WTC11 (cell line): ENCODE data around the gene CLIP1. TPM values are rescaled to one million over a fixed set of nuclear protein-coding genes. Genes with fewer than 3 reads are reported as not detected.

Experiments
- ATAC-seq: fragments of 200-7000 bp; cut with Tn5 transposase; 2 replicates; pipeline ENCODE4 v1.10.0; 2021; ENCODE audit warnings: mild to moderate bottlenecking, moderate library complexity
- CTCF ChIA-PET: fragments of 300-600 bp; sonication (Branson Sonifier 250); formaldehyde crosslinking; loops from one replicate; lab custom pipeline; 2021; ENCODE audit warnings: antibody characterized with exemption; lab: Charles Lee
- POLR2A ChIA-PET: fragments of 350-600 bp; sonication (Branson Sonifier 250); formaldehyde crosslinking; loops from one replicate; lab custom pipeline; 2021; ENCODE audit warnings: antibody characterized with exemption; lab: Charles Lee
- DNase-seq: peaks from one replicate; pipeline ENCODE4 v3.0.0; 2021; ENCODE audit warnings: low spot score
- H3K27ac Mint-ChIP-seq: 2 replicates; pipeline ENCODE4 v1.8.0; 2021; ENCODE audit warnings: mixed read lengths
- H3K27me3 Mint-ChIP-seq: 2 replicates; pipeline ENCODE4 v1.8.0; 2021; ENCODE audit warnings: low read depth, mild to moderate bottlenecking, moderate library complexity, mixed read lengths
- H3K36me3 Mint-ChIP-seq: 2 replicates; pipeline ENCODE4 v1.8.0; 2021; ENCODE audit warnings: mixed read lengths
- H3K4me1 Mint-ChIP-seq: 2 replicates; pipeline ENCODE4 v1.8.0; 2022; ENCODE audit warnings: mixed read lengths
- H3K4me3 Mint-ChIP-seq: 2 replicates; pipeline ENCODE4 v1.8.0; 2021; ENCODE audit warnings: mild to moderate bottlenecking, moderate library complexity, mixed read lengths
- H3K9me3 Mint-ChIP-seq: 2 replicates; pipeline ENCODE4 v1.8.0; 2021; ENCODE audit warnings: mixed read lengths
- AFF4 ChIP-seq: sonication (generic); formaldehyde crosslinking; IDR thresholded peaks from 2 replicates; pipeline ENCODE4 v1.8.1; 2023; ENCODE audit warnings: mild to moderate bottlenecking, missing genetic modification reagents, borderline replicate concordance
- ATF1 ChIP-seq: sonication (generic); formaldehyde crosslinking; IDR thresholded peaks from 2 replicates; pipeline ENCODE4 v1.8.1; 2023; ENCODE audit warnings: mild to moderate bottlenecking, moderate library complexity, missing genetic modification reagents
- CBFB ChIP-seq: sonication (generic); formaldehyde crosslinking; IDR thresholded peaks from 2 replicates; pipeline ENCODE4 v1.8.1; 2022; ENCODE audit warnings: mild to moderate bottlenecking, low read depth, missing genetic modification reagents
- E2F1 ChIP-seq: sonication (generic); formaldehyde crosslinking; IDR thresholded peaks from 2 replicates; pipeline ENCODE4 v1.8.0; 2022; ENCODE audit warnings: mild to moderate bottlenecking, missing genetic modification reagents
- ETV6 ChIP-seq: sonication (generic); formaldehyde crosslinking; IDR thresholded peaks from 2 replicates; pipeline ENCODE4 v1.8.1; 2022; ENCODE audit warnings: mild to moderate bottlenecking, missing genetic modification reagents
- FOXP1 ChIP-seq: sonication (generic); formaldehyde crosslinking; IDR thresholded peaks from 2 replicates; pipeline ENCODE4 v1.8.0; 2022; ENCODE audit warnings: missing genetic modification reagents, mild to moderate bottlenecking, moderate library complexity, borderline replicate concordance
- HMGA2 ChIP-seq: fragments of 250-450 bp; sonication (Bioruptor Pico); IDR thresholded peaks from 2 replicates; pipeline ENCODE4 v1.4.0; 2021; ENCODE audit warnings: mild to moderate bottlenecking, moderate library complexity
- IRF1 ChIP-seq: sonication (generic); formaldehyde crosslinking; IDR thresholded peaks from 2 replicates; pipeline ENCODE4 v1.8.0; 2023; ENCODE audit warnings: missing genetic modification reagents
- KAT7 ChIP-seq: sonication (generic); formaldehyde crosslinking; IDR thresholded peaks from 2 replicates; pipeline ENCODE4 v1.8.1; 2023; ENCODE audit warnings: missing genetic modification reagents, mild to moderate bottlenecking, borderline replicate concordance
- MLX ChIP-seq: sonication (generic); formaldehyde crosslinking; IDR thresholded peaks from 2 replicates; pipeline ENCODE4 v1.8.1; 2023; ENCODE audit warnings: mild to moderate bottlenecking, missing genetic modification reagents, moderate library complexity
- MXD4 ChIP-seq: fragments of 250-450 bp; sonication (Bioruptor Pico); IDR thresholded peaks from 2 replicates; pipeline ENCODE4 v1.8.0; 2021; ENCODE audit warnings: mild to moderate bottlenecking, moderate library complexity, borderline replicate concordance
- NR2C2 ChIP-seq: sonication (generic); formaldehyde crosslinking; IDR thresholded peaks from 2 replicates; pipeline ENCODE4 v1.8.0; 2022; ENCODE audit warnings: mild to moderate bottlenecking, missing genetic modification reagents
- PRRX2 ChIP-seq: fragments of 250-450 bp; sonication (Bioruptor Pico); IDR thresholded peaks from 2 replicates; pipeline ENCODE4 v1.8.0; 2021; ENCODE audit warnings: mild to moderate bottlenecking
- SP1 ChIP-seq: sonication (generic); formaldehyde crosslinking; conservative IDR thresholded peaks from 2 replicates; pipeline ENCODE4 v1.8.1; 2022; ENCODE audit warnings: missing genetic modification reagents
- TCF7 ChIP-seq: sonication (generic); formaldehyde crosslinking; IDR thresholded peaks from 2 replicates; pipeline ENCODE4 v1.8.0; 2022; ENCODE audit warnings: mild to moderate bottlenecking, low read depth, missing genetic modification reagents, moderate library complexity
- ZBTB21 ChIP-seq: sonication (generic); formaldehyde crosslinking; IDR thresholded peaks from 2 replicates; pipeline ENCODE4 v1.8.1; 2023; ENCODE audit warnings: mild to moderate bottlenecking, missing genetic modification reagents, borderline replicate concordance
- ZNF232 ChIP-seq: sonication (generic); formaldehyde crosslinking; IDR thresholded peaks from 2 replicates; pipeline ENCODE4 v1.8.0; 2022; ENCODE audit warnings: mild to moderate bottlenecking, missing genetic modification reagents
- ZNF263 ChIP-seq: sonication (generic); formaldehyde crosslinking; IDR thresholded peaks from 2 replicates; pipeline ENCODE4 v1.8.1; 2022; ENCODE audit warnings: low read depth, mild to moderate bottlenecking, moderate library complexity, missing genetic modification reagents
- ZNF425 ChIP-seq: fragments of 250-450 bp; sonication (Bioruptor Pico); conservative IDR thresholded peaks from 2 replicates; pipeline ENCODE4 v1.9.0; 2021; ENCODE audit warnings: mild to moderate bottlenecking
- total RNA-seq: library from RNA; stranded (reverse); gene quantifications from 3 replicates; pipeline ENCODE4 v1.2.3, GENCODE V29; 2021
- TF ChIP-seq, protein P1 (sequence below): fragments of 200-600 bp; IDR thresholded peaks from 2 replicates; pipeline ENCODE4 v1.8.0; 2022; ENCODE audit warnings: antibody characterized with exemption
- TF ChIP-seq, protein P2 (sequence below): fragments of 250-450 bp; sonication (Bioruptor Pico); IDR thresholded peaks from 2 replicates; pipeline ENCODE4 v1.8.0; 2021; ENCODE audit warnings: mild to moderate bottlenecking
- TF ChIP-seq, protein P3 (sequence below): sonication (generic); formaldehyde crosslinking; IDR thresholded peaks from 2 replicates; pipeline ENCODE4 v1.8.0; 2022; ENCODE audit warnings: mild to moderate bottlenecking, missing genetic modification reagents
- TF ChIP-seq, protein P4 (sequence below): sonication (generic); formaldehyde crosslinking; IDR thresholded peaks from 2 replicates; pipeline ENCODE4 v1.8.1; 2022; ENCODE audit warnings: low read depth, missing genetic modification reagents, borderline replicate concordance

Gene CLIP1
- total RNA-seq, 1 experiment from 2014 or later = 24.9 TPM

DNA sequence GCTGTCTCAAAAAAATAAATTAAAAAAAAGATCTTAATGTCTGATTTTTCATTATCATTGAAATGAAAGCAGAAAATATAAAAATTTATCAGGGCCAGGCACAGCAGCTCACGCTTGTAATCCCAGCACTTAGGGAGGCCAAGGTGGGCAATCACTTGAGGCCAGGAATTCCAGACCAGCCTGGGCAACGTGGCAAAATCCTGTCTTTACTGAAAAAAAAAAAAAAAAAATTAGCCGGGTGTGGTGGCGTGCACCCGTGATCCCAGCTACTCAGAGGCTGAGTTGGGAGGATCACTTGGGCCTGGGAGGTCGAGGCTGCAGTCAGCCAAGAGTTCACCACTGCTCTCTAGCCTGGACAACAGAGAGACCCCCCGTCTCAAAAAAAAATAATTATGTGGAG, 37.6 kb upstream of the CLIP1 start:
- POLR2A ChIA-PET = no interaction called here
- no peaks in the 10 kb centered on the region for H3K9me3 Mint-ChIP-seq
- H3K27me3 Mint-ChIP-seq = no peaks in the 10 kb centered on the region
- ATAC-seq (no peak), DNase-seq (no peak)
- no peak overlapping the region for H3K4me3 Mint-ChIP-seq
- no peak overlapping the region for H3K27ac Mint-ChIP-seq
- CTCF ChIA-PET = no interaction called here
- H3K4me1 Mint-ChIP-seq = no peaks in the 10 kb centered on the region
- TF ChIP-seq ETV6 (CRISPR knock-in tag) = no peak
- TF ChIP-seq KAT7 (CRISPR knock-in tag) = no peak
- TF ChIP-seq, protein P1, sequence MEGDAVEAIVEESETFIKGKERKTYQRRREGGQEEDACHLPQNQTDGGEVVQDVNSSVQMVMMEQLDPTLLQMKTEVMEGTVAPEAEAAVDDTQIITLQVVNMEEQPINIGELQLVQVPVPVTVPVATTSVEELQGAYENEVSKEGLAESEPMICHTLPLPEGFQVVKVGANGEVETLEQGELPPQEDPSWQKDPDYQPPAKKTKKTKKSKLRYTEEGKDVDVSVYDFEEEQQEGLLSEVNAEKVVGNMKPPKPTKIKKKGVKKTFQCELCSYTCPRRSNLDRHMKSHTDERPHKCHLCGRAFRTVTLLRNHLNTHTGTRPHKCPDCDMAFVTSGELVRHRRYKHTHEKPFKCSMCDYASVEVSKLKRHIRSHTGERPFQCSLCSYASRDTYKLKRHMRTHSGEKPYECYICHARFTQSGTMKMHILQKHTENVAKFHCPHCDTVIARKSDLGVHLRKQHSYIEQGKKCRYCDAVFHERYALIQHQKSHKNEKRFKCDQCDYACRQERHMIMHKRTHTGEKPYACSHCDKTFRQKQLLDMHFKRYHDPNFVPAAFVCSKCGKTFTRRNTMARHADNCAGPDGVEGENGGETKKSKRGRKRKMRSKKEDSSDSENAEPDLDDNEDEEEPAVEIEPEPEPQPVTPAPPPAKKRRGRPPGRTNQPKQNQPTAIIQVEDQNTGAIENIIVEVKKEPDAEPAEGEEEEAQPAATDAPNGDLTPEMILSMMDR = no peak
- no peak for TF ChIP-seq ZBTB21 (CRISPR knock-in tag)
- TF ChIP-seq NR2C2 (CRISPR knock-in tag) = no peak
- TF ChIP-seq, protein P2, sequence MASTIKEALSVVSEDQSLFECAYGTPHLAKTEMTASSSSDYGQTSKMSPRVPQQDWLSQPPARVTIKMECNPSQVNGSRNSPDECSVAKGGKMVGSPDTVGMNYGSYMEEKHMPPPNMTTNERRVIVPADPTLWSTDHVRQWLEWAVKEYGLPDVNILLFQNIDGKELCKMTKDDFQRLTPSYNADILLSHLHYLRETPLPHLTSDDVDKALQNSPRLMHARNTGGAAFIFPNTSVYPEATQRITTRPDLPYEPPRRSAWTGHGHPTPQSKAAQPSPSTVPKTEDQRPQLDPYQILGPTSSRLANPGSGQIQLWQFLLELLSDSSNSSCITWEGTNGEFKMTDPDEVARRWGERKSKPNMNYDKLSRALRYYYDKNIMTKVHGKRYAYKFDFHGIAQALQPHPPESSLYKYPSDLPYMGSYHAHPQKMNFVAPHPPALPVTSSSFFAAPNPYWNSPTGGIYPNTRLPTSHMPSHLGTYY (CRISPR knock-in tag) = no peak
- no peak for TF ChIP-seq SP1
- no peak for TF ChIP-seq HMGA2 (CRISPR knock-in tag)
- TF ChIP-seq TCF7 (CRISPR knock-in tag) = no peak
- no peak for TF ChIP-seq PRRX2 (CRISPR knock-in tag)
- no peak for TF ChIP-seq ZNF263 (CRISPR knock-in tag)
- TF ChIP-seq, protein P3, sequence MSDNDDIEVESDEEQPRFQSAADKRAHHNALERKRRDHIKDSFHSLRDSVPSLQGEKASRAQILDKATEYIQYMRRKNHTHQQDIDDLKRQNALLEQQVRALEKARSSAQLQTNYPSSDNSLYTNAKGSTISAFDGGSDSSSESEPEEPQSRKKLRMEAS (CRISPR knock-in tag) = no peak
- no peak for TF ChIP-seq MLX (CRISPR knock-in tag)
- TF ChIP-seq CBFB (CRISPR knock-in tag) = no peak
- TF ChIP-seq ATF1 (CRISPR knock-in tag) = no peak
- H3K36me3 Mint-ChIP-seq = no peaks in the 10 kb centered on the region

DNA sequence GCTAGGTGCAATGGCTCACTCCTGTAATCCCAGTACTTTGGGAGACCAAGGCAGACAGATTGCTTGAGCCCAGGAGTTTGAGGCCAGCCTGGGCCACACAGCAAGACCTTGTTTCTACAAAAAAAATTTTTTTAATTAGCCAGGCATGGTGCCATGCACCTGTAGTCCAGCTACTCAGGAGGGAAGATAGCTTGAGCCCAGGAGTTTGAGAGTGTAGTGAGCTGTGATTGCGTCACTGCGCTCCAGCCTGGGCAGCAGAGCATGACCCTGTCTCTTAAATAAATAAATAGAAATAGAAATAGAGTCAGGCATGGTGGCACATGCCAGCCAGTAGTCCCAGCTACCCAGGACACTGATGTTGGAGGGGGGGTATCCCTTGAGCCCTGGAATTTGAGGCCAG, 36.7 kb upstream of the CLIP1 start:
- Mint-ChIP-seq H3K27me3 (no peaks in the 10 kb centered on the region), H3K4me3 (no peak overlapping the region), H3K9me3 (no peaks in the 10 kb centered on the region), H3K27ac (no peak overlapping the region), H3K36me3 (no peaks in the 10 kb centered on the region), H3K4me1 (no peaks in the 10 kb centered on the region)
- ATAC-seq (no peak), DNase-seq (no peak)
- ChIA-PET CTCF (interaction anchor here (0.7 kb wide), 2 partner anchors 29 to 56 kb away, joined by 3 read pairs; no protein-coding TSS in a partner anchor), POLR2A (interaction anchor here (0.7 kb wide), 1 partner anchor 128 kb away, joined by 3 read pairs; no protein-coding TSS in a partner anchor)
- TF ChIP-seq FOXP1 (CRISPR knock-in tag) (no peak), MXD4 (CRISPR knock-in tag) (no peak), ZNF425 (no peak), PRRX2 (CRISPR knock-in tag) (no peak), E2F1 (no peak), IRF1 (no peak), AFF4 (no peak), ZNF232 (CRISPR knock-in tag) (no peak)
- TF ChIP-seq, protein P4, sequence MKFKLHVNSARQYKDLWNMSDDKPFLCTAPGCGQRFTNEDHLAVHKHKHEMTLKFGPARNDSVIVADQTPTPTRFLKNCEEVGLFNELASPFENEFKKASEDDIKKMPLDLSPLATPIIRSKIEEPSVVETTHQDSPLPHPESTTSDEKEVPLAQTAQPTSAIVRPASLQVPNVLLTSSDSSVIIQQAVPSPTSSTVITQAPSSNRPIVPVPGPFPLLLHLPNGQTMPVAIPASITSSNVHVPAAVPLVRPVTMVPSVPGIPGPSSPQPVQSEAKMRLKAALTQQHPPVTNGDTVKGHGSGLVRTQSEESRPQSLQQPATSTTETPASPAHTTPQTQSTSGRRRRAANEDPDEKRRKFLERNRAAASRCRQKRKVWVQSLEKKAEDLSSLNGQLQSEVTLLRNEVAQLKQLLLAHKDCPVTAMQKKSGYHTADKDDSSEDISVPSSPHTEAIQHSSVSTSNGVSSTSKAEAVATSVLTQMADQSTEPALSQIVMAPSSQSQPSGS (CRISPR knock-in tag) = no peak
